Esophagus muscularis mucosa (tissue), 4 donors: ENCODE measurements around the gene RECK. TPM values are rescaled to one million over a fixed set of nuclear protein-coding genes. Genes with fewer than 3 reads are reported as not detected.

Experiments used
- DNase-seq: peaks from one replicate; pipeline ENCODE4 v3.0.0-alpha.2; 2017; ENCODE audit errors: extremely low spot score
- H3K27ac ChIP-seq, 4 donors: fragments of 200-600 bp; sonication (generic); replicated peaks in 1 of 4; 1 replicate in 3 of 4; 2 replicates in 1 of 4; pipeline ENCODE4 v1.5.1; 2016 to 2019; ENCODE audit warnings: mild to moderate bottlenecking in 1 of 4
- H3K27me3 ChIP-seq, 4 donors: fragments of 200-600 bp; sonication (generic); one replicate each; pipeline versions ENCODE4 v1.5.1 to v1.6.0; 2016 to 2019
- H3K36me3 ChIP-seq, 4 donors: fragments of 200-600 bp; sonication (generic); one replicate each; pipeline ENCODE4 v1.5.1; 2016 to 2019
- H3K4me1 ChIP-seq, 4 donors: fragments of 200-600 bp; sonication (generic); one replicate each; pipeline ENCODE4 v1.5.1; 2016 to 2019
- H3K4me3 ChIP-seq, 4 donors: fragments of 200-600 bp; sonication (generic); 1 replicate in 2 of 4; 2 replicates in 2 of 4; pipeline ENCODE4 v1.5.1; 2016 to 2019; ENCODE audit warnings: mild to moderate bottlenecking in 4 of 4, moderate library complexity in 1 of 4
- H3K9me3 ChIP-seq, 4 donors: fragments of 200-600 bp; sonication (generic); 1 replicate in 3 of 4; 2 replicates in 1 of 4; pipeline ENCODE4 v1.5.1; 2016 to 2019
- EP300 ChIP-seq: sonication (generic); formaldehyde crosslinking; IDR thresholded peaks from one replicate; pipeline ENCODE4 v1.6.1; 2017; ENCODE audit warnings: antibody characterized with exemption
- POLR2A ChIP-seq: fragments of 450-650 bp; IDR thresholded peaks from one replicate; pipeline ENCODE4 v1.6.1; 2017; ENCODE audit warnings: antibody characterized with exemption, moderate library complexity, mild to moderate bottlenecking, low read depth
- POLR2AphosphoS5 ChIP-seq, 2 donors: sonication (generic); formaldehyde crosslinking; IDR thresholded peaks; one replicate each; pipeline ENCODE4 v1.6.1; 2017; ENCODE audit warnings: antibody characterized with exemption in 2 of 2
- WGBS: methylation state at CpG from one replicate; pipeline ENCODE4 v1.1.5; 2018; 5-methylcytosine and 5-hydroxymethylcytosine counted together
- intact Hi-C: fragments of 100-400 bp; cut with DNase I; formaldehyde crosslinking; loops from one replicate; pipeline ENCODE4 v1.15.1; 2023
- total RNA-seq, 4 donors: library from RNA; depleted of rRNA; stranded (reverse); fragments of >200 nt; gene quantifications; one replicate each; pipeline versions ENCODE4 v1.1.0 to v1.2.1, GENCODE V29; 2016
- TF ChIP-seq, protein P1 (sequence below), 3 experiments: fragments of 200-600 bp in 2 of 3; fragments of 450-650 bp in 1 of 3; sonication (generic) in 2 of 3; IDR thresholded peaks; one replicate each; pipeline ENCODE4 v1.5.1; 2017 to 2019; ENCODE audit warnings: antibody characterized with exemption in 3 of 3, mild to moderate bottlenecking in 2 of 3, moderate library complexity in 1 of 3

Gene RECK
- total RNA-seq, 4 donors from 2014 or later = 16.6 to 24.2 (median 19.0) TPM

DNA sequence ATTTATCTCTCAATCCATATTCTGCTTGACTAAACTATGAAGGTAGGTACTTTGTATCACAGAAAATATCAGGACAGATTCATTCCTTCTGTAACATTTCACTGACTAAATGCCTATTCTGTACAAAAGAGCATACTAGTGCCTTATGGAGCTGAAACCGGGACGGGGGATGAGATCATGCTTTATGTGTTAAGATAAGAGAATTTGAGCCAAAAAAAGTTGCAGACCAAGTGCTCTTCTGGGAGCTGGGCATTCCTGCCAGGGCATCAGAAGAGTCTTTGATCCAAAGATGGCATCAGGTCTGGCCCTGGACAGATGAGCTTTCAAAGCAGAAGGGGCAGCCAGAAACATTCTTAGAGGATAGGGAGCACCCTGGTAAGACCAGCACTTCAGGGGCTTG lies 72.4 kb downstream of the RECK start:
- H3K4me1 ChIP-seq = no peaks in the 10 kb centered on the region
- intact Hi-C loops = no loop called here
- 72% methylated on average over 2 of the region's 2 CpGs for WGBS
- no peaks in the 10 kb centered on the region for H3K27me3 ChIP-seq
- TF ChIP-seq POLR2A = no peak
- no peak for TF ChIP-seq EP300
- TF ChIP-seq POLR2AphosphoS5 (IDR thresholded peaks at IDR 0.05) = no peak
- TF ChIP-seq, protein P1, sequence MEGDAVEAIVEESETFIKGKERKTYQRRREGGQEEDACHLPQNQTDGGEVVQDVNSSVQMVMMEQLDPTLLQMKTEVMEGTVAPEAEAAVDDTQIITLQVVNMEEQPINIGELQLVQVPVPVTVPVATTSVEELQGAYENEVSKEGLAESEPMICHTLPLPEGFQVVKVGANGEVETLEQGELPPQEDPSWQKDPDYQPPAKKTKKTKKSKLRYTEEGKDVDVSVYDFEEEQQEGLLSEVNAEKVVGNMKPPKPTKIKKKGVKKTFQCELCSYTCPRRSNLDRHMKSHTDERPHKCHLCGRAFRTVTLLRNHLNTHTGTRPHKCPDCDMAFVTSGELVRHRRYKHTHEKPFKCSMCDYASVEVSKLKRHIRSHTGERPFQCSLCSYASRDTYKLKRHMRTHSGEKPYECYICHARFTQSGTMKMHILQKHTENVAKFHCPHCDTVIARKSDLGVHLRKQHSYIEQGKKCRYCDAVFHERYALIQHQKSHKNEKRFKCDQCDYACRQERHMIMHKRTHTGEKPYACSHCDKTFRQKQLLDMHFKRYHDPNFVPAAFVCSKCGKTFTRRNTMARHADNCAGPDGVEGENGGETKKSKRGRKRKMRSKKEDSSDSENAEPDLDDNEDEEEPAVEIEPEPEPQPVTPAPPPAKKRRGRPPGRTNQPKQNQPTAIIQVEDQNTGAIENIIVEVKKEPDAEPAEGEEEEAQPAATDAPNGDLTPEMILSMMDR (IDR thresholded peaks at IDR 0.05) = no peak
- H3K9me3 ChIP-seq = no peaks in the 10 kb centered on the region
- no peak overlapping the region for H3K27ac ChIP-seq
- no peak for DNase-seq
- H3K36me3 ChIP-seq = peaks cover 5 to 49% (median 19%) of the 10 kb centered on the region in 4 donors
- no peak overlapping the region for H3K4me3 ChIP-seq

DNA sequence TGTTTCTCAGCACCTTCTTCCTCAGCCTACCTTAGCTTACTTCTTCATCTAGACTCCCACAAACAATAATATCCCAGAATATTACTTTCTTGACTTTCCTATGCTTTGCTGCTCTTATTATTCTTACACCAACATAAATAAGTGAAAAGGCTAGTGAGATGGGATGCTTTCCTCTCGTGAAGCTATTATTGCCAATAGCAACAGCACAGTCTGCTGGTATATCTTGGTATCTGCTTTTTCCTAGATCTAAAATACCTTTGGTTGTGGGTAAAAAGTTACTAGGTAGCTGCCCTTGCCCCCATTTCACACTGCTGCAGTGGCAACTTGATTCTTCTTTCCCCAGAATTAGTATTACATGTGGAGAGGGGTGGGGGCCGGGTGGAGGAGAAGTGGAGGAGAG lies 73.7 kb downstream of the RECK start:
- Histone ChIP-seq H3K4me1 (no peaks in the 10 kb centered on the region), H3K4me3 (no peak overlapping the region), H3K27ac (no peak overlapping the region), H3K9me3 (no peaks in the 10 kb centered on the region), H3K36me3 (peaks cover 5 to 44% (median 19%) of the 10 kb centered on the region in 4 donors), H3K27me3 (no peaks in the 10 kb centered on the region)
- TF ChIP-seq POLR2AphosphoS5 (IDR thresholded peaks at IDR 0.05) (no peak), EP300 (no peak), POLR2A (no peak)
- TF ChIP-seq, protein P1 (IDR thresholded peaks at IDR 0.05) = no peak
- WGBS = 81% methylated on average over 2 of the region's 2 CpGs
- no peak for DNase-seq
- intact Hi-C loops = no loop called here

DNA sequence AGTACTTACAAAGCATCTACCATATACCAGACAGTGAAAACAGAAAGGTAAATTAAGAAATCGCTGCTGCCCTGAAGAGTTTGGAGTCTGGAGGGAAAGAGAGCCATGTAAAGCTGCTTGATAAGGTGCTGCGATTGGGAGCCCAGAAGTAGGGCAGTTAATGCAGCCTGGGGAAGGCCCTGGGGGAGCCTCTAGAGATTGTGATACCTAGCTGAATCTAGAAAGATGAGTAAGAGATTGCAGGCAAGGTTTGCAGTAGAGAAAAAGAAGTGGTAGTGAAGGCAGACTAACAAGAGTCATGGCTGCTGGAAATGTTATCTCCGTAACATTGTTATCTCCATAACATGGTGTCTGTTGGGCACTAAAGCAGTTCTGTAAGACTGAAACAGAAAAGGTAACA lies 75.8 kb downstream of the RECK start:
- DNase-seq = no peak
- no peak overlapping the region for H3K4me3 ChIP-seq
- no peak for TF ChIP-seq EP300
- TF ChIP-seq POLR2A = no peak
- TF ChIP-seq, protein P1 (IDR thresholded peaks at IDR 0.05) = no peak
- no peak for TF ChIP-seq POLR2AphosphoS5 (IDR thresholded peaks at IDR 0.05)
- intact Hi-C loops = no loop called here
- no peaks in the 10 kb centered on the region for H3K9me3 ChIP-seq
- no peaks in the 10 kb centered on the region for H3K4me1 ChIP-seq
- H3K27ac ChIP-seq = no peak overlapping the region
- H3K36me3 ChIP-seq = peaks cover 5 to 53% (median 26%) of the 10 kb centered on the region in 4 donors
- H3K27me3 ChIP-seq = no peaks in the 10 kb centered on the region
- 100% methylated on average over 3 of the region's 3 CpGs for WGBS

DNA sequence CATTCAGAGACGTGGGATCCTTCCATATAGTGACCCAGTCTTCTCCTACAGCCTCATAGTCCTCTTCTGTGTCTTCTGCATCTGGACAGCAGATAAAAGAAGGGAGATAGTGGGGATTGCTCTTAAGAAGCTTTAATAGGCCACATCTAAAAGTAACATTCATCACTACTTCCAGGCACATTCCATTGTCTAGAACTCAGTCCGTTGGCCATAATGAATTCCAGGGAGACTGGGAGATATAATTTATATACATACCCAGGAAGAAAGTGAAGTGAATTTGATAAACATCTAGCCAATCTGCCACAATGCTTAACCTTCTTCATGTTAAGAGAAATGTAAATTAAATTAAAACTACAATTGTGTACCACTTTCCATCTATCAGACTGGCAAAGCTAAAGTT lies 77.3 kb downstream of the RECK start:
- 74% methylated on average over 2 of the region's 2 CpGs for WGBS
- TF ChIP-seq, protein P1 (IDR thresholded peaks at IDR 0.05) = no peak
- TF ChIP-seq POLR2AphosphoS5 (IDR thresholded peaks at IDR 0.05) (no peak), POLR2A (no peak), EP300 (no peak)
- H3K4me3 ChIP-seq = no peak overlapping the region
- intact Hi-C loops = no loop called here
- H3K27ac ChIP-seq = no peak overlapping the region
- H3K36me3 ChIP-seq = peaks cover 0 to 56% (median 31%) of the 10 kb centered on the region in 4 donors
- H3K9me3 ChIP-seq = no peaks in the 10 kb centered on the region
- H3K27me3 ChIP-seq = no peaks in the 10 kb centered on the region
- no peaks in the 10 kb centered on the region for H3K4me1 ChIP-seq
- no peak for DNase-seq

DNA sequence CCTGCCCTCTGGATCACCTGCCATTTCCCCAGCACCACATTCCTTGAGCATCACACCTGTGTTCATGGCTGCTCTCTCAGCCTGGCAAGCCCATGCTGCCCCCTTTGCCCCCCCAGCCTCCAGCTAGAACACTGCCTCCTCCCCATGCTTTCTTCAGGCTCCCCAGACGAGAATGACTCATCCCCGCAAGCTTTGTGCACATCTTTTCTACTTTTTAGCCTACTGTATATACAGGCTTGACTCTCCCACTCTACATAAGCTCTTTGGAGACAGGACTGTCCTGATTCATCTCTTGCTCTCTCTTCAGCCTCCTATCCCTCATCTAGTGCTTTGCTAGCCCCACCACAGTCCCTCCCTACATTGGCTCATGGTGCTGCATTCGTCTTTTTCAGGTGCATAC lies 79.9 kb downstream of the RECK start:
- DNase-seq = no peak
- peaks cover under 1 to 62% (median 36%) of the 10 kb centered on the region in 4 donors for H3K36me3 ChIP-seq
- H3K9me3 ChIP-seq = no peaks in the 10 kb centered on the region
- WGBS = 88% methylated on average over 3 of the region's 3 CpGs
- no peaks in the 10 kb centered on the region for H3K4me1 ChIP-seq
- H3K4me3 ChIP-seq = no peak overlapping the region
- intact Hi-C loops = no loop called here
- H3K27ac ChIP-seq = no peak overlapping the region
- H3K27me3 ChIP-seq = no peaks in the 10 kb centered on the region
- no peak for TF ChIP-seq POLR2AphosphoS5 (IDR thresholded peaks at IDR 0.05)
